Fibroblast of mammary gland (primary cell): ENCODE results near the gene SPAG5.

Experiments used
- DNase-seq: peaks from one replicate; pipeline ENCODE4 v3.0.0-alpha.2; 2010; ENCODE audit warnings: low read depth
- H3K4me3 ChIP-seq: 2 replicates; pipeline ENCODE4 v1.5.1; 2011; ENCODE audit warnings: low read depth, mild to moderate bottlenecking, low read length, moderate library complexity; ENCODE audit not compliant: control insufficient read depth
- CTCF ChIP-seq: conservative IDR thresholded peaks from 2 replicates; pipeline ENCODE4 v1.5.1; 2011; ENCODE audit warnings: low read depth, low read length, inconsistent platforms; ENCODE audit not compliant: control insufficient read depth, insufficient read depth

Gene SPAG5

GRCh38 chr17:28584434-28584833 is 14.4 kb downstream of the SPAG5 start:
- no peak for TF ChIP-seq CTCF
- DNase-seq, result no peak
- H3K4me3 ChIP-seq, result no peak overlapping the region

GRCh38 chr17:28582513-28582912 is 16.3 kb downstream of the SPAG5 start:
- no peak for TF ChIP-seq CTCF
- H3K4me3 ChIP-seq, result no peak overlapping the region
- DNase-seq, result no peak

- no peak for DNase-seq
- no peak for TF ChIP-seq CTCF
- H3K4me3 ChIP-seq, result no peak overlapping the region
These were observed 17.9 kb downstream of the SPAG5 start for GRCh38 chr17:28580959-28581358.

- no peak overlapping the region for H3K4me3 ChIP-seq
- no peak for TF ChIP-seq CTCF
- DNase-seq, result no peak
These were observed 19.3 kb downstream of the SPAG5 start for GRCh38 chr17:28579526-28579925.

GRCh38 chr17:28578246-28579195 is 20.3 kb downstream of the SPAG5 start:
- TF ChIP-seq CTCF, result no peak
- no peak for DNase-seq
- H3K4me3 ChIP-seq, result no peak overlapping the region

- no peak overlapping the region for H3K4me3 ChIP-seq
These were observed 21.4 kb downstream of the SPAG5 start for GRCh38 chr17:28577466-28577824.

More at GRCh38 chr17:28577466-28577824, 21.4 kb downstream of the SPAG5 start:
- no peak for TF ChIP-seq CTCF
- no peak for DNase-seq
